Measurements from ENCODE around the gene CLCN4.

The CLCN4 gene

DNA sequence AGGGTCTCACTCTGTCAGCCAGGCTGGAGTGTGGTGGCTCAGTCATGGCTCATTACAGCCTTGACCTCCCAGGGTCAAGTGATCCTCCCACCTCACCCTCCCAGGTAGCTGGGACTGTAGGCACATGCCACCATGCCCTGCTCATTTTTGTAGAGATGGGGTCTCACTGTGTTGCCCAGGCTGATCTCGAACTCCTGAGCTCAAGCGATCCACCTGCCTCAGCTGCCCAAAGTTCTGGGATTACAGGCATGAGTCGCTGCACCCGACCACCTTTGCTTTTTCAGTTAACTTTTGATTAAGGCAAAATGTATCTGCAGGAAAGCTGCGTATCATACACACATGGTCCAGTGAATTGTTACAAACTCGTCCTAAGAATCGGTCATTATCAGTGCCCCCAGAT is 16.5 kb upstream of the CLCN4 start:
- Mint-ChIP-seq H3K9me3 (peaks cover 50% of the 10 kb centered on the region), H3K4me1 (no peaks in the 10 kb centered on the region), H3K36me3 (ENCODE audit: low read depth) (peaks cover 52% of the 10 kb centered on the region), H3K4me3 (no peak overlapping the region), H3K27ac (no peak overlapping the region), H3K27me3 (ENCODE audit: low read depth, poor library complexity) (no peaks in the 10 kb centered on the region)
- TF ChIP-seq, protein P1, sequence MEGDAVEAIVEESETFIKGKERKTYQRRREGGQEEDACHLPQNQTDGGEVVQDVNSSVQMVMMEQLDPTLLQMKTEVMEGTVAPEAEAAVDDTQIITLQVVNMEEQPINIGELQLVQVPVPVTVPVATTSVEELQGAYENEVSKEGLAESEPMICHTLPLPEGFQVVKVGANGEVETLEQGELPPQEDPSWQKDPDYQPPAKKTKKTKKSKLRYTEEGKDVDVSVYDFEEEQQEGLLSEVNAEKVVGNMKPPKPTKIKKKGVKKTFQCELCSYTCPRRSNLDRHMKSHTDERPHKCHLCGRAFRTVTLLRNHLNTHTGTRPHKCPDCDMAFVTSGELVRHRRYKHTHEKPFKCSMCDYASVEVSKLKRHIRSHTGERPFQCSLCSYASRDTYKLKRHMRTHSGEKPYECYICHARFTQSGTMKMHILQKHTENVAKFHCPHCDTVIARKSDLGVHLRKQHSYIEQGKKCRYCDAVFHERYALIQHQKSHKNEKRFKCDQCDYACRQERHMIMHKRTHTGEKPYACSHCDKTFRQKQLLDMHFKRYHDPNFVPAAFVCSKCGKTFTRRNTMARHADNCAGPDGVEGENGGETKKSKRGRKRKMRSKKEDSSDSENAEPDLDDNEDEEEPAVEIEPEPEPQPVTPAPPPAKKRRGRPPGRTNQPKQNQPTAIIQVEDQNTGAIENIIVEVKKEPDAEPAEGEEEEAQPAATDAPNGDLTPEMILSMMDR (IDR thresholded peaks at IDR 0.05): no peak
- no peak for DNase-seq

DNA sequence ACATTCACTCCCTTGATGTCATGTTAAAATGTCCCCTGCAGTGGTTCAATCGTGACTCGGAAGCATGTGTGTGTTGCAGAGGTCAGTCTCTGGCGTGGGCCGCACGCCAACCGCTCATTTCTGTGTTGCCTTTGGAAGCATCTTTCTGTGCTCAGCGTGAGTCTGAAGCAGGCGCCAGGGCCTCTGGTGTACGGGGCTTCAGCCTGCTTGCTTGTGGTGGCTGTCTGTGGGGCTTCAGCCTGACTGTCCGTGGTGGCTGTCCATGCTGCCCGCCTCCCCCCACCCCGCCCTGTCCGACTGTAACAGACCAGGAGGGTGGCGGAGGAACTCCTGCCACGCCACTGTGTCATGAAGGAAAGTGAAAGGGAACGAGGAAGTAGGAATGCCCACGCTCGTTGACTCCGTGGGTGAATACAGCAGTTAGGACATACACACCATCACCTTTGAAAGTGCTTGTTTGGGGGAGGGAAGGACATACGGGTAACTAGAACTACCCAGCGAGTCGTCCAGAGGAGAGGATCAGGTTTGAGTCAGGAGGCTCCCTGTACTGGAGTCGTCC is 14.7 kb upstream of the CLCN4 start:
- H3K4me3 Mint-ChIP-seq: no peak overlapping the region
- peaks cover 64% of the 10 kb centered on the region for H3K36me3 Mint-ChIP-seq (ENCODE audit: low read depth)
- no peaks in the 10 kb centered on the region for H3K4me1 Mint-ChIP-seq
- no peak overlapping the region for H3K27ac Mint-ChIP-seq
- TF ChIP-seq, protein P1 (IDR thresholded peaks at IDR 0.05): no peak
- no peak for DNase-seq
- H3K27me3 Mint-ChIP-seq (ENCODE audit: low read depth, poor library complexity): no peaks in the 10 kb centered on the region
- H3K9me3 Mint-ChIP-seq: peaks cover 61% of the 10 kb centered on the region

- peak overlapping the region; percentile 48 for H3K27ac Mint-ChIP-seq
- TF ChIP-seq, protein P1 (IDR thresholded peaks at IDR 0.05): no peak
- no peak for DNase-seq
- H3K36me3 Mint-ChIP-seq (ENCODE audit: low read depth): peaks cover 64% of the 10 kb centered on the region
- H3K27me3 Mint-ChIP-seq (ENCODE audit: low read depth, poor library complexity): no peaks in the 10 kb centered on the region
- H3K9me3 Mint-ChIP-seq: peaks cover 67% of the 10 kb centered on the region
- no peaks in the 10 kb centered on the region for H3K4me1 Mint-ChIP-seq
- no peak overlapping the region for H3K4me3 Mint-ChIP-seq
These were observed 13.4 kb upstream of the CLCN4 start for GRCh38 chrX:10143071-10143983.

GRCh38 chrX:10146346-10146745 is 10.4 kb upstream of the CLCN4 start:
- TF ChIP-seq, protein P1 (IDR thresholded peaks at IDR 0.05): no peak
- peaks cover 54% of the 10 kb centered on the region for H3K36me3 Mint-ChIP-seq (ENCODE audit: low read depth)
- peaks cover 64% of the 10 kb centered on the region for H3K9me3 Mint-ChIP-seq
- H3K27me3 Mint-ChIP-seq (ENCODE audit: low read depth, poor library complexity): no peaks in the 10 kb centered on the region
- no peak for DNase-seq
- no peak overlapping the region for H3K4me3 Mint-ChIP-seq
- H3K27ac Mint-ChIP-seq: no peak overlapping the region
- H3K4me1 Mint-ChIP-seq: no peaks in the 10 kb centered on the region

GRCh38 chrX:10152086-10152485 is 4.7 kb upstream of the CLCN4 start:
- peaks cover 4% of the 10 kb centered on the region for H3K27me3 Mint-ChIP-seq (ENCODE audit: low read depth, poor library complexity)
- H3K4me3 Mint-ChIP-seq: no peak overlapping the region
- H3K27ac Mint-ChIP-seq: no peak overlapping the region
- TF ChIP-seq, protein P1 (IDR thresholded peaks at IDR 0.05): no peak
- peaks cover 7% of the 10 kb centered on the region for H3K36me3 Mint-ChIP-seq (ENCODE audit: low read depth)
- DNase-seq: no peak
- H3K4me1 Mint-ChIP-seq: peaks cover 9% of the 10 kb centered on the region
- peaks cover 49% of the 10 kb centered on the region for H3K9me3 Mint-ChIP-seq

Measured in nephron progenitor cell (in vitro differentiated cells).